NCI-H446 treated with DMSO at 0.1 percent for 48 hours (cell line): Measurements from ENCODE around the gene C1QTNF2.

Experiments
- DNase-seq: peaks from one replicate; lab custom pipeline; 2025; lab: John Stamatoyannopoulos, UW

The C1QTNF2 gene

DNA sequence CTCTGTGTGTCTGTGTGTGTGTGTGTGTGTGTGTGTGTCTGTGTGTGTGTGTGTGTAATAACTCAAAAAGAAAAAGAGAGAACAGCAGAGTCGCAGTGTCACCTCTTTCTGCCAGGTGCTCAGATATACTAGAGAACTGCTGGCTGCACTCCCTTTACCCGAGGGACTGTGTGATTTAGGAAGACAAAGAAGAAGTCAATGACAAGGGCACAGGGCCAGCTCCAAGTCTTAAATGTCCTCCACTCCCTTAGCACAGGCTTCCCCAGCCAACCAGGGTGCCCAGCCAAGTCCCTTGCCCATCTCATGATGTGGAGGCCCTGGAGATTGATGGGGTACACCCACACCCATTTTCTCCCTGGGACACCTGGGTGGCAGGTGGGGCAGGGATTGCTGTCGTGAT, 66.7 kb downstream of the C1QTNF2 start:
- no peak for DNase-seq

DNA sequence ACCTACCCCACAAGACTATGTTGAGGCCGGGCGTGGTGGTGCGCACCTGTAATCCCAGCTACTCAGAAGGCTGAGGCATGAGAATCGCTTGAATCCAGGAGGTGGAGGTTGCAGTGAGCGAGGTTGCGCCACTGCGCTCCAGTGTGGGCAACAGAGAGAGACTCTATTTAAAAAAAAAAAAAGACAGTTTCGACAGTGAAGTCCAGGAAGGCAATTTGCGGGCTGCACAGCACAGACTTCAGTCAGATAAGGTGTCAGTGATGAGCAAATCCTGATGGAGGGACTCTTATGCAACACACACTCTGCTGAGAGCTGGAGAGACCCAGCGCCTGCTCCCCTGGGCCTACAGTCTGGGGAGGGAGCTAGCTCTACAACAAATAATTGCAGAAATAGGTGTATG, 72.2 kb downstream of the C1QTNF2 start:
- DNase-seq, result no peak

DNA sequence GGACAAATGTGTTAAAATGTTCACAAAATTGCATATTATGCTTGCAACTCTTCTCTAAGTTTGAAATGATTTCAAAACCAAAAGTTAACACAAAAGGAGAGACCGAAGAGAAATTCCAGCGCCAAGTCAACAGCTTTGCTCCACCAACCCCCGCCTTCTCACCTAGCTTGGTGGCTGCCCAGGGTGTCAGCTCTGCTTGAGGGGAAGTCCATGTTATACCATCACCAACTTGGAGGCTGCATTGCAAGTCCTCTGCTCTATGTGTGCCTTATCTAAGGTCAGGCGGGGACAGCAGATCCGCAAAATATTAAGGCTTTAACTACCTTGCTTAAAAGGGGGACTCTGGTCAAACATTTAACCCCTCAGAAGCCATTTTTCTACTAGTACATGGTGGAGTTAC, 72.7 kb downstream of the C1QTNF2 start:
- DNase-seq, result no peak
